ENCODE measurements around the gene COL13A1. TPM values are rescaled to one million over a fixed set of nuclear protein-coding genes. Genes with fewer than 3 reads are reported as not detected.

Gene COL13A1
- total RNA-seq, 1 donor from 2014 or later = 9.5 TPM

DNA sequence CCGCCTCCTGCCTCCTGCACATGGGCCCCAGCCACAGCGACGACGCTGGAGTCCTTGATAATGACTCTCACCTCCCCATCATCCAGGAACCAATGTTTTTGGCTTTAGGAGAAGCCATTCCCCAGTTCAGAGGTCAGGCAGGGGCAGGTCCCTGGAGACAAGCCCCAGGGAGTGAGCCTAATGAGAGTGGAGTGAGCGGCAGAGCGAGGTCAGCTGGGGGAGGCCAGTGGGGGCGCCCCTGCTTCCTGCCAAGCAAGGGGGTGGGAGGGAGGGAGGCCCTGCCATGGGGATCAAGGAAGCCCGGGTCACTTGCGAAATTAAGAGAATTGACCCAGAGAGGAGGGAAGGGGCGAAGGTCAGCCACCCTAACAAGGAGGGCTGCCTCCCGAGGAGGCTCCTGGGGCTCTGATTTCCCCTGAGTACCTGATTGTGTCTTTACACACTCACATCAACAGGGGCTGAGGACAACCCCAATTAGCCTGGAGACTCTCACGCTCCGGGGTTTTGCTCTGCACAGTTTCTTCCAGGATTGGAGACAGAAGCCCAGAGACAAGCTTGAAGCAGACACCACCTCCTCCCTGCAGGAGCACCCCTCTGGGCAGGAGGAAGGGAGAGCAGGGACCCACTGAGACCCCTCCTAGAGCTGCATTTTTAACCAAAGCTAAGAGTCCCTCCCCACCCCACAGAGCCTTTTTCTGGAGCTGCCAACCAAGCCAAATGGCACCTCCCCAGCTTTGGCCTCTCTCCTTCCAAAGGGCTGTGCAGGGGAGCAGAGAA, 112.1 kb downstream of the COL13A1 start:
- Mint-ChIP-seq H3K27me3 (ENCODE audit: low read depth) (peaks cover 3% of the 10 kb centered on the region), H3K9me3 (no peaks in the 10 kb centered on the region), H3K4me1 (peaks cover 39% of the 10 kb centered on the region), H3K4me3 (peak overlapping the region; percentile 51), H3K36me3 (ENCODE audit: low read depth) (no peaks in the 10 kb centered on the region), H3K27ac (ENCODE audit: unreplicated experiment) (no peak overlapping the region)
- peak; percentile 38 for DNase-seq (ENCODE audit: low read depth, low spot score)
- TF ChIP-seq, protein P1, sequence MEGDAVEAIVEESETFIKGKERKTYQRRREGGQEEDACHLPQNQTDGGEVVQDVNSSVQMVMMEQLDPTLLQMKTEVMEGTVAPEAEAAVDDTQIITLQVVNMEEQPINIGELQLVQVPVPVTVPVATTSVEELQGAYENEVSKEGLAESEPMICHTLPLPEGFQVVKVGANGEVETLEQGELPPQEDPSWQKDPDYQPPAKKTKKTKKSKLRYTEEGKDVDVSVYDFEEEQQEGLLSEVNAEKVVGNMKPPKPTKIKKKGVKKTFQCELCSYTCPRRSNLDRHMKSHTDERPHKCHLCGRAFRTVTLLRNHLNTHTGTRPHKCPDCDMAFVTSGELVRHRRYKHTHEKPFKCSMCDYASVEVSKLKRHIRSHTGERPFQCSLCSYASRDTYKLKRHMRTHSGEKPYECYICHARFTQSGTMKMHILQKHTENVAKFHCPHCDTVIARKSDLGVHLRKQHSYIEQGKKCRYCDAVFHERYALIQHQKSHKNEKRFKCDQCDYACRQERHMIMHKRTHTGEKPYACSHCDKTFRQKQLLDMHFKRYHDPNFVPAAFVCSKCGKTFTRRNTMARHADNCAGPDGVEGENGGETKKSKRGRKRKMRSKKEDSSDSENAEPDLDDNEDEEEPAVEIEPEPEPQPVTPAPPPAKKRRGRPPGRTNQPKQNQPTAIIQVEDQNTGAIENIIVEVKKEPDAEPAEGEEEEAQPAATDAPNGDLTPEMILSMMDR (conservative IDR thresholded peaks at IDR 0.05) = no peak

GRCh38 chr10:69914398-69915214, 112.9 kb downstream of the COL13A1 start:
- peaks cover 3% of the 10 kb centered on the region for H3K27me3 Mint-ChIP-seq (ENCODE audit: low read depth)
- no peaks in the 10 kb centered on the region for H3K36me3 Mint-ChIP-seq (ENCODE audit: low read depth)
- TF ChIP-seq, protein P1 (conservative IDR thresholded peaks at IDR 0.05) = peak; percentile 98
- H3K9me3 Mint-ChIP-seq = no peaks in the 10 kb centered on the region
- DNase-seq (ENCODE audit: low read depth, low spot score) = peak; percentile 92
- peak overlapping the region; percentile 51 for H3K4me3 Mint-ChIP-seq
- peaks cover 39% of the 10 kb centered on the region for H3K4me1 Mint-ChIP-seq
- no peak overlapping the region for H3K27ac Mint-ChIP-seq (ENCODE audit: unreplicated experiment)

DNA sequence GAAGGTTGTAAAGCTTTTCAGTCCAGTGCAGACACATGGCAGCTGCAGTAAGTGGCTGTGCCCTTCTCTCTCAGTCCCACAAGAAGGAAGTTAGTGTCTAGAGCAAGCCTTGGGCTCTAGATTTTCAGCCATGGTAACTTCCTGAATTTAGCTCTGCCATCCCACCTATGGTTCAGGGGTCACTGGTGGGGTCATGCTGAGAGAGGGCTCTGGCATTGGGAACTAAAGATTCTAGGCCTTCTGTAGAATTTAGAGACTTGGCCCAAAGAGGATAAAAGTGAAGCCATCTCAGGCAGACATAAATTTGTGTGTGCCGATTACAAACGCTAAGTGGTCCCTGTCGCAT, 113.5 kb downstream of the COL13A1 start:
- Mint-ChIP-seq H3K4me1 (peaks cover 39% of the 10 kb centered on the region), H3K27me3 (ENCODE audit: low read depth) (peaks cover 3% of the 10 kb centered on the region), H3K9me3 (no peaks in the 10 kb centered on the region), H3K36me3 (ENCODE audit: low read depth) (no peaks in the 10 kb centered on the region), H3K4me3 (no peak overlapping the region), H3K27ac (ENCODE audit: unreplicated experiment) (no peak overlapping the region)
- no peak for DNase-seq (ENCODE audit: low read depth, low spot score)
- TF ChIP-seq, protein P1 (conservative IDR thresholded peaks at IDR 0.05) = no peak

DNA sequence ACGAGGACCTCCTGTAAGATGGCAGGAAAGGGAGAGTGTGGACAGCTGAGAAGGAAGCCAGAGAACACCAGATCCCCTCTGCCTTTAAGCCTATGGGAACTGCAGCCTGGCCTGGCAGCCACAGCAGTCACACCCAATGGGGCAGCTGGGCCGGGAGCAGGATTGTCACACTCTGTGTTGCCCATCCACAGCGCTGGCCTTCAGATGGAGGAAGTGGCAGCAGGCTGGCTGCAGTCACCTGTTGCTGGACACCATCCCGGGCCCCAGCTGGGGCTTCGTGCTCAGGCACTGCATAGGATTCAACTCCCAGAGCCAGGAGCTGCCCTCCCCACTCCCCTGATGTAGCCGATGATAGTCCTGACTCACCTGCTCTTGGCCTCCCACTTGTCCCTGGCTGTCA, 114.4 kb downstream of the COL13A1 start:
- Mint-ChIP-seq H3K27ac (ENCODE audit: unreplicated experiment) (no peak overlapping the region), H3K9me3 (no peaks in the 10 kb centered on the region), H3K27me3 (ENCODE audit: low read depth) (peaks cover 3% of the 10 kb centered on the region), H3K4me1 (peaks cover 33% of the 10 kb centered on the region), H3K36me3 (ENCODE audit: low read depth) (no peaks in the 10 kb centered on the region), H3K4me3 (no peak overlapping the region)
- DNase-seq (ENCODE audit: low read depth, low spot score) = no peak
- TF ChIP-seq, protein P1 (conservative IDR thresholded peaks at IDR 0.05) = no peak

DNA sequence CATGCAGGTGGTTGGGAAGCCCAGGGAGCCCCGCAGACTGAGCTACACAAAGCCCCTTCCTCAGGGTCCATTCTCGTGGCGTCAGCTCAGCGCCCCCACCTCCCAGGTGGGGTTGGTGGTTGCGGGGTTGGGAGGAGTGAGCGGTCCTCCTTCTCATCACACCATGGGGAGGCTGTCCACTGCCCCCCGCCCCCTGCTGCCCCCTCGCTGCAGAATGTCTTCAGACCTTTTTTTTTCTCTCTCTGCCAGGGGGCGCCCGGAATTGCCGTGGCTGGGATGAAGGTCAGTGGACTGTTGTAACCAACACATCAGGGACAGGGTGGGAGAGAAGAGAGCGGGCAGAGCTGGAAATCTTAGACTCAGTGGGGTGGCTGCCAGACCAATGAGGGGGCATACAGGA, 116.3 kb downstream of the COL13A1 start:
- H3K27ac Mint-ChIP-seq (ENCODE audit: unreplicated experiment) = no peak overlapping the region
- no peaks in the 10 kb centered on the region for H3K36me3 Mint-ChIP-seq (ENCODE audit: low read depth)
- no peak for DNase-seq (ENCODE audit: low read depth, low spot score)
- peaks cover 20% of the 10 kb centered on the region for H3K4me1 Mint-ChIP-seq
- no peaks in the 10 kb centered on the region for H3K9me3 Mint-ChIP-seq
- TF ChIP-seq, protein P1 (conservative IDR thresholded peaks at IDR 0.05) = no peak
- H3K27me3 Mint-ChIP-seq (ENCODE audit: low read depth) = peaks cover 3% of the 10 kb centered on the region
- no peak overlapping the region for H3K4me3 Mint-ChIP-seq

Data from neural crest cell (in vitro differentiated cells).